HL-60 (cell line): ENCODE measurements around the gene CELF1.

Experiments used
- DNase-seq, 2 experiments: peaks; one replicate each; pipeline ENCODE4 v3.0.0-alpha.2; 2010 to 2020; ENCODE audit warnings: low read depth in 1 of 2, low spot score in 1 of 2
- H3K27ac ChIP-seq: fragments of 250-450 bp; sonication (Bioruptor Pico); replicated peaks from 2 replicates; pipeline ENCODE4 v1.5.1; 2020; ENCODE audit warnings: mild to moderate bottlenecking, moderate library complexity
- H3K27me3 ChIP-seq: fragments of 250-450 bp; sonication (Bioruptor Pico); 2 replicates; pipeline ENCODE4 v1.5.1; 2021; ENCODE audit warnings: mild to moderate bottlenecking, moderate library complexity; ENCODE audit not compliant: insufficient read depth, poor library complexity, severe bottlenecking
- H3K4me3 ChIP-seq: replicated peaks from 2 replicates; pipeline ENCODE4 v1.5.1; 2011; ENCODE audit warnings: mild to moderate bottlenecking, control low read depth, low read length; ENCODE audit not compliant: insufficient read depth
- CTCF ChIP-seq: IDR thresholded peaks from one replicate; pipeline ENCODE4 v1.5.1; 2011; ENCODE audit warnings: low read length, control low read depth, inconsistent platforms; ENCODE audit not compliant: insufficient read depth
- GABPA ChIP-seq: IDR thresholded peaks from 2 replicates; pipeline ENCODE4 v1.6.1; 2012; ENCODE audit warnings: low read depth
- POLR2AphosphoS5 ChIP-seq: IDR thresholded peaks from 2 replicates; pipeline ENCODE4 v1.6.1; 2012; ENCODE audit warnings: low read depth
- SPI1 ChIP-seq: IDR thresholded peaks from 2 replicates; pipeline ENCODE4 v1.6.1; 2012; ENCODE audit warnings: low read depth, mild to moderate bottlenecking, borderline replicate concordance
- TF ChIP-seq, protein P1 (sequence below): IDR thresholded peaks from 2 replicates; pipeline ENCODE4 v1.6.1; 2012; ENCODE audit warnings: low read depth; ENCODE audit not compliant: insufficient replicate concordance

Gene CELF1

GRCh38 chr11:47577460-47578041 is 24.6 kb upstream of the CELF1 start:
- no peak for DNase-seq
- Histone ChIP-seq H3K4me3 (no peak overlapping the region), H3K27me3 (no peaks in the 10 kb centered on the region), H3K27ac (no peak overlapping the region)
- TF ChIP-seq POLR2AphosphoS5 (no peak), CTCF (no peak)
- TF ChIP-seq, protein P1, sequence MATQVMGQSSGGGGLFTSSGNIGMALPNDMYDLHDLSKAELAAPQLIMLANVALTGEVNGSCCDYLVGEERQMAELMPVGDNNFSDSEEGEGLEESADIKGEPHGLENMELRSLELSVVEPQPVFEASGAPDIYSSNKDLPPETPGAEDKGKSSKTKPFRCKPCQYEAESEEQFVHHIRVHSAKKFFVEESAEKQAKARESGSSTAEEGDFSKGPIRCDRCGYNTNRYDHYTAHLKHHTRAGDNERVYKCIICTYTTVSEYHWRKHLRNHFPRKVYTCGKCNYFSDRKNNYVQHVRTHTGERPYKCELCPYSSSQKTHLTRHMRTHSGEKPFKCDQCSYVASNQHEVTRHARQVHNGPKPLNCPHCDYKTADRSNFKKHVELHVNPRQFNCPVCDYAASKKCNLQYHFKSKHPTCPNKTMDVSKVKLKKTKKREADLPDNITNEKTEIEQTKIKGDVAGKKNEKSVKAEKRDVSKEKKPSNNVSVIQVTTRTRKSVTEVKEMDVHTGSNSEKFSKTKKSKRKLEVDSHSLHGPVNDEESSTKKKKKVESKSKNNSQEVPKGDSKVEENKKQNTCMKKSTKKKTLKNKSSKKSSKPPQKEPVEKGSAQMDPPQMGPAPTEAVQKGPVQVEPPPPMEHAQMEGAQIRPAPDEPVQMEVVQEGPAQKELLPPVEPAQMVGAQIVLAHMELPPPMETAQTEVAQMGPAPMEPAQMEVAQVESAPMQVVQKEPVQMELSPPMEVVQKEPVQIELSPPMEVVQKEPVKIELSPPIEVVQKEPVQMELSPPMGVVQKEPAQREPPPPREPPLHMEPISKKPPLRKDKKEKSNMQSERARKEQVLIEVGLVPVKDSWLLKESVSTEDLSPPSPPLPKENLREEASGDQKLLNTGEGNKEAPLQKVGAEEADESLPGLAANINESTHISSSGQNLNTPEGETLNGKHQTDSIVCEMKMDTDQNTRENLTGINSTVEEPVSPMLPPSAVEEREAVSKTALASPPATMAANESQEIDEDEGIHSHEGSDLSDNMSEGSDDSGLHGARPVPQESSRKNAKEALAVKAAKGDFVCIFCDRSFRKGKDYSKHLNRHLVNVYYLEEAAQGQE, result no peak

DNA sequence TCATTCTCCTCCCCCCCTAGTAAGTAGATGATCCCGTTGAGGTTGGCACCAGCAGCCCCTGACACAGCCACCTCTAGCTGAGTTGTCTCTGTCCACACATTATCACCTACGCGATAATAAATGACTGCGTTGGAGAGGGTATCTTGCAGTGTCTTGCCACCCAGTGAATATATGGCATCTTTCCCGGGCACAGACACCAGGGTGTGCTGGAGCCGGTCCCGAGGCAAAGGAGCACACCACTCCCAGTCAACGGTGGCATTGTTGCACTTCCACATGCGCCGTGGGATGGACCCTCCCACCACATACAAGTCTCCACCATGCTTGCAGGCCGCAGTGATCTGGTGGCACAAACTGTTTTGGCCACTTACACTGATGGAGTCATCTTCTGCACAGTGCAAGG is 20.4 kb upstream of the CELF1 start:
- H3K27ac ChIP-seq, result no peak overlapping the region
- no peaks in the 10 kb centered on the region for H3K27me3 ChIP-seq
- DNase-seq, result no peak
- no peak overlapping the region for H3K4me3 ChIP-seq
- TF ChIP-seq POLR2AphosphoS5, result no peak
- TF ChIP-seq CTCF, result no peak
- no peak for TF ChIP-seq GABPA
- no peak for TF ChIP-seq SPI1
- TF ChIP-seq, protein P1, result no peak

DNA sequence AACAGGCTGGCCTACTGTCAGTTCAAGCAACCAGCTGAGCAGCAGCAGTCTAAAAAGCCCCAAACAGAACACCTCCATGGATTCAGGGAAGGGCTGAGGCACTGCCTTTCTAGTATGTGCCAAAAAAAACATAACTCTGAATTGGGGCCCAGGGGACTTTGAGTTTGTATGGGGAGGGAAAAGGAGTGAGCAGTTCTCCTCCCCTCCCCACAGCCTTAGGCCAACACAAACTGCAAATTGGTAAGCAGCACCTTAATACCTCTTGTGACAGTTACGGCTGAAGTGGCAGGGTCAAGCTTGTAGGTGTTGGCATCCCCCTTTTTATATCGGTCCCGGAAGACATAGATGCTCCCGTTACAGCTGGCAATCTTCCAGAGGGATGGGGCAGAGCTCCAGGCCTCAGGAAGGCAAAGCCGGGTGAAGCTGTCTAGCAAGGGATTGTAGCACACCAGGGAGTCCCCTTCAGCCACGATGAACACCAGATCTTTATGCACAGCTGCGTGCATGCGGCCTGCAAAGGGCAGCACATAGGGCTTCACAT is 19.9 kb upstream of the CELF1 start:
- TF ChIP-seq GABPA (no peak), POLR2AphosphoS5 (no peak), SPI1 (no peak), CTCF (no peak)
- TF ChIP-seq, protein P1, result no peak
- no peaks in the 10 kb centered on the region for H3K27me3 ChIP-seq
- no peak overlapping the region for H3K27ac ChIP-seq
- no peak for DNase-seq
- no peak overlapping the region for H3K4me3 ChIP-seq
